Neural progenitor cell (in vitro differentiated cells): Measurements from ENCODE around the gene ORC2. TPM values are rescaled to one million over a fixed set of nuclear protein-coding genes. Genes with fewer than 3 reads are reported as not detected.
A peak's percentile ranks its signal among the peaks of the same experiment; 100 is the strongest.

Experiments used
- DNase-seq: peaks from one replicate; pipeline ENCODE4 v3.0.0-alpha.2; 2016; ENCODE audit warnings: low spot score
- H2AFZ ChIP-seq: fragments of 200-600 bp; sonication (generic); replicated peaks from 2 replicates; pipeline ENCODE4 v1.6.1; 2016; ENCODE audit warnings: antibody characterized with exemption
- H3F3A ChIP-seq: fragments of 200-600 bp; sonication (generic); 2 replicates; pipeline ENCODE4 v1.6.1; 2016; ENCODE audit warnings: antibody characterized with exemption, low read depth
- H3K27ac ChIP-seq: fragments of 200-600 bp; sonication (generic); 2 replicates; pipeline ENCODE4 v1.5.1; 2016; ENCODE audit warnings: mild to moderate bottlenecking
- H3K27me3 ChIP-seq: fragments of 200-600 bp; sonication (generic); 2 replicates; pipeline ENCODE4 v1.6.1; 2016; ENCODE audit warnings: mild to moderate bottlenecking, moderate library complexity
- H3K36me3 ChIP-seq: fragments of 200-600 bp; sonication (generic); 2 replicates; pipeline ENCODE4 v1.5.1; 2016
- H3K4me1 ChIP-seq: fragments of 200-600 bp; sonication (generic); 2 replicates; pipeline ENCODE4 v1.6.1; 2016; ENCODE audit warnings: mixed run types
- H3K4me2 ChIP-seq: fragments of 200-600 bp; sonication (generic); 2 replicates; pipeline ENCODE4 v1.6.1; 2016
- H3K4me3 ChIP-seq: fragments of 200-600 bp; sonication (generic); 2 replicates; pipeline ENCODE4 v1.5.1; 2016
- H3K79me2 ChIP-seq: fragments of 200-600 bp; sonication (generic); 2 replicates; pipeline ENCODE4 v1.6.1; 2016; ENCODE audit warnings: low read depth
- H3K9ac ChIP-seq: fragments of 200-600 bp; sonication (generic); 2 replicates; pipeline ENCODE4 v1.6.1; 2016
- H3K9me3 ChIP-seq: fragments of 200-600 bp; sonication (generic); 2 replicates; pipeline ENCODE4 v1.5.1; 2016; ENCODE audit warnings: low read depth
- H4K20me1 ChIP-seq: fragments of 200-600 bp; sonication (generic); 2 replicates; pipeline ENCODE4 v1.6.1; 2016; ENCODE audit warnings: low read depth
- H3K27ac Mint-ChIP-seq: 3 replicates; pipeline ENCODE4 v1.8.0; 2021; ENCODE audit warnings: mixed read lengths
- H3K27me3 Mint-ChIP-seq: 2 replicates; pipeline ENCODE4 v1.8.0; 2022; ENCODE audit warnings: low read depth, mild to moderate bottlenecking, inconsistent platforms, moderate library complexity, mixed read lengths; ENCODE audit not compliant: insufficient read depth
- H3K36me3 Mint-ChIP-seq: 3 replicates; pipeline ENCODE4 v1.8.0; 2021; ENCODE audit warnings: mixed read lengths
- H3K4me1 Mint-ChIP-seq: 3 replicates; pipeline ENCODE4 v1.8.0; 2021; ENCODE audit warnings: mixed read lengths
- H3K4me3 Mint-ChIP-seq: 3 replicates; pipeline ENCODE4 v1.8.0; 2021; ENCODE audit warnings: mild to moderate bottlenecking, moderate library complexity, mixed read lengths
- H3K9me3 Mint-ChIP-seq: 3 replicates; pipeline ENCODE4 v1.8.0; 2020; ENCODE audit warnings: mixed read lengths
- EZH2 ChIP-seq: fragments of 200-600 bp; sonication (generic); IDR thresholded peaks from 2 replicates; pipeline ENCODE4 v1.6.1; 2017; ENCODE audit warnings: antibody characterized with exemption, mild to moderate bottlenecking, moderate library complexity
- EZH2phosphoT487 ChIP-seq: fragments of 200-600 bp; sonication (generic); IDR thresholded peaks from 2 replicates; pipeline ENCODE4 v1.6.1; 2017; ENCODE audit warnings: antibody characterized with exemption
- total RNA-seq: library from RNA; depleted of rRNA; stranded (reverse); fragments of >200 nt; gene quantifications from 2 replicates; pipeline ENCODE4 v1.2.3, GENCODE V29; 2015; ENCODE audit warnings: low replicate concordance
- TF ChIP-seq, protein P1 (sequence below): fragments of 200-600 bp; sonication (generic); IDR thresholded peaks from 2 replicates; pipeline ENCODE4 v1.5.1; 2017; ENCODE audit warnings: antibody characterized with exemption, mild to moderate bottlenecking

Gene ORC2
- total RNA-seq, 1 donor from 2014 or later, result 75.4 TPM

DNA sequence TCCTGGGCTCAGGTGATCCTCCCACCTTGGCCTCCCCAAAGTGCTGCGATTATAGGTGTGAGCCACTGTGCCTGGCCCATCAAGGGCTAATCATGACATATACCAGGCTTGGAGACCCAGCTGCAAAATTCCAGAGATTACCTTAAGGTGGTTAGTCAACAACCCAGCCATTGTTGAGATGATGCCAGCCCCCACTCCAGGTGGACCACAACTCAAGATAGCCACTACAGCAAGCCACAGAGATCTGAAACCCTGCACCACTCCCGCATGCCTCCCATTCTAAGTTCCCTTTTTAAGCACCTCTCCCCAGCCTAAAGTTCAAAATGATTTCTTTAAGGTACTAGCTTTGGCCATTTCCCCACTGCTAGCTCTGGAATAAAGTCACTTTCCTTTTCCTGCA is 94.4 kb downstream of the ORC2 start:
- H3K4me3 Mint-ChIP-seq, result no peak overlapping the region
- Histone ChIP-seq H3K4me1 (no peaks in the 10 kb centered on the region), H3K79me2 (peaks cover 5% of the 10 kb centered on the region), H3K4me3 (no peak overlapping the region), H3K36me3 (peaks cover 7% of the 10 kb centered on the region), H3F3A (peaks cover 14% of the 10 kb centered on the region), H2AFZ (no peak overlapping the region), H3K27ac (no peak overlapping the region), H3K4me2 (no peak overlapping the region), H3K9ac (no peak overlapping the region), H4K20me1 (no peaks in the 10 kb centered on the region), H3K9me3 (no peaks in the 10 kb centered on the region), H3K27me3 (no peaks in the 10 kb centered on the region)
- H3K9me3 Mint-ChIP-seq, result peaks cover under 1% of the 10 kb centered on the region
- no peaks in the 10 kb centered on the region for H3K27me3 Mint-ChIP-seq
- H3K27ac Mint-ChIP-seq, result no peak overlapping the region
- H3K4me1 Mint-ChIP-seq, result no peaks in the 10 kb centered on the region
- peaks cover 5% of the 10 kb centered on the region for H3K36me3 Mint-ChIP-seq
- TF ChIP-seq EZH2phosphoT487, result no peak
- no peak for TF ChIP-seq EZH2
- TF ChIP-seq, protein P1, sequence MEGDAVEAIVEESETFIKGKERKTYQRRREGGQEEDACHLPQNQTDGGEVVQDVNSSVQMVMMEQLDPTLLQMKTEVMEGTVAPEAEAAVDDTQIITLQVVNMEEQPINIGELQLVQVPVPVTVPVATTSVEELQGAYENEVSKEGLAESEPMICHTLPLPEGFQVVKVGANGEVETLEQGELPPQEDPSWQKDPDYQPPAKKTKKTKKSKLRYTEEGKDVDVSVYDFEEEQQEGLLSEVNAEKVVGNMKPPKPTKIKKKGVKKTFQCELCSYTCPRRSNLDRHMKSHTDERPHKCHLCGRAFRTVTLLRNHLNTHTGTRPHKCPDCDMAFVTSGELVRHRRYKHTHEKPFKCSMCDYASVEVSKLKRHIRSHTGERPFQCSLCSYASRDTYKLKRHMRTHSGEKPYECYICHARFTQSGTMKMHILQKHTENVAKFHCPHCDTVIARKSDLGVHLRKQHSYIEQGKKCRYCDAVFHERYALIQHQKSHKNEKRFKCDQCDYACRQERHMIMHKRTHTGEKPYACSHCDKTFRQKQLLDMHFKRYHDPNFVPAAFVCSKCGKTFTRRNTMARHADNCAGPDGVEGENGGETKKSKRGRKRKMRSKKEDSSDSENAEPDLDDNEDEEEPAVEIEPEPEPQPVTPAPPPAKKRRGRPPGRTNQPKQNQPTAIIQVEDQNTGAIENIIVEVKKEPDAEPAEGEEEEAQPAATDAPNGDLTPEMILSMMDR, result no peak
- DNase-seq, result no peak

DNA sequence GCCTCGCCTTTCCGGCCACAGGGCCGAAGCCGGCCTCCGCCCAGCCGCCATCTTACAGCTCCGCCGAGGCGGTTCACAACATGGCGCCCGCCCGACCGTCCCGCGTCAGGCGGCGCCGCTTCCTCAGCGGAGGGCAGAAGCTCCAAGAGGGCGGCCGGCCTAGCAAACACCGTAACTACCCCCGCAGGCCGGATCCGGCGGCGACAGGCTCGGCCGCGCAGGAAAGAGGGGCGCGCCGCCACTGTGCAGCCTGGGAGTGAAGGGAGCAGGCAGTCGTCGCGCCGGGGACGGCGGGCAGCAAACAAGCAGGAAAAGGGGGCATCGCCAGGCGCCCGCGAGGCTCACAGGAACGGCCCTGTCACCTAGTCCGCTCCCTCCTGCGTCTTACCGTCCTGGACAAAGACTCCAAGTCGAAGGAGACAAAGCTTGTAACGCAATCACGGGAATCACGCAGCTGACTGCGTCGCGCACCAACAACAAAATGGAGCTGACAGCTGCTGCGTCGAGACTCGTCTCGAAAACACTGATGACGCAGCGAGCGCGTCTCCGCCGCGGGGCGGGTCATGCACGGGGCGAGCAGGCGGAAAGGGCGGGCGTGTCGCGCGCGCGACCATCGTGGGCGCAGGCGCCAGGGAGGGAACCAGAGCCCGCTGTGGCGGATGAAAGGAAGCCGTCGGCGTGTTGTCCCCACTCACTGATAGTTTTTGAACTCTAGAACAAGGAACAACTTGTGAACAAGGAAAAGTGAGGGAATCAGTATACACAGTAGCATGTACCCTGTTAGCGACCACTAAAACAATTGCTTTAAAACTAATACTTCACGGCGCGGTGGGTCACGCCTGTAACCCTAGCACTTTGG is 99.1 kb downstream of the ORC2 start, which contains the start of gene CLK1:
TSS of gene CLK1 (minus strand) at position 483 of the 859 bp plus-strand sequence. CDS start 2,796 bp downstream, outside the sequence.
- H3K4me1 ChIP-seq, result peaks cover 19% of the 10 kb centered on the region
- peaks cover 52% of the 10 kb centered on the region for H3K79me2 ChIP-seq
- peaks cover 40% of the 10 kb centered on the region for H4K20me1 ChIP-seq
- peak within 1 kb of the TSS; percentile 98 for H3K9ac ChIP-seq
- peaks cover 20% of the 10 kb centered on the region for H3K4me1 Mint-ChIP-seq
- peaks cover 3% of the 10 kb centered on the region for H3K9me3 Mint-ChIP-seq
- no peaks in the 10 kb centered on the region for H3K27me3 Mint-ChIP-seq
- no peak for TF ChIP-seq EZH2phosphoT487
- no peak for TF ChIP-seq EZH2
- TF ChIP-seq, protein P1, result no peak
- H3K27ac ChIP-seq, result peak within 1 kb of the TSS; percentile 97
- peak within 1 kb of the TSS; percentile 99 for H3K27ac Mint-ChIP-seq
- peak within 1 kb of the TSS; percentile 90 for H3K4me2 ChIP-seq
- H3F3A ChIP-seq, result peaks cover 28% of the 10 kb centered on the region
- peaks cover 22% of the 10 kb centered on the region for H3K36me3 ChIP-seq
- peak within 1 kb of the TSS; percentile 95 for H3K4me3 ChIP-seq
- H3K36me3 Mint-ChIP-seq, result peaks cover 21% of the 10 kb centered on the region
- no peaks in the 10 kb centered on the region for H3K9me3 ChIP-seq
- H3K4me3 Mint-ChIP-seq, result peak within 1 kb of the TSS; percentile 99
- H2AFZ ChIP-seq, result peak within 1 kb of the TSS; percentile 85
- DNase-seq, result peak; percentile 92
- H3K27me3 ChIP-seq, result no peaks in the 10 kb centered on the region

DNA sequence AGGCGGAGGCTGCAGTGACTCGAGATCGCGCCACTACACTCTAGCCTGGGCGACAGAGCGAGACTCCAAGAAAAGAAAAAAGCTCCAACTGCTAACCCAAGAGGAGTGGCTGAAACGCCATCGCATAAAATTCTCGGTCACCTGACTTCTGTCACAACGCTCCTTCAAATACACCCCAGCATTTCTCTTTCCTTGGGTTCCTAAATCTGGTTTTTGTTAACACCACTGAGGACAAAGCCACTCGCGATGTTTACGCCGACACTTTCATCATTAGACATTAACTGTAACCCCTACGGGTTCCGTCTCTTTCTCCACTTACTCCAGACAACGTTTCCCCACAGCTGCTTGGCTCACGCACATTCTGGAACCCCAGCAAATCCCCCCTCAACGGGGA is 99.7 kb downstream of the ORC2 start:
- no peaks in the 10 kb centered on the region for H3K27me3 Mint-ChIP-seq
- Histone ChIP-seq H3K9ac (peak overlapping the region; percentile 98), H4K20me1 (peaks cover 44% of the 10 kb centered on the region), H3K27ac (peak overlapping the region; percentile 97), H3K4me2 (peak overlapping the region; percentile 90), H3K27me3 (no peaks in the 10 kb centered on the region), H3K36me3 (peaks cover 28% of the 10 kb centered on the region), H2AFZ (peak overlapping the region; percentile 85), H3K4me1 (peaks cover 19% of the 10 kb centered on the region), H3F3A (peaks cover 32% of the 10 kb centered on the region), H3K79me2 (peaks cover 58% of the 10 kb centered on the region), H3K4me3 (peak overlapping the region; percentile 95), H3K9me3 (no peaks in the 10 kb centered on the region)
- TF ChIP-seq, protein P1, result no peak
- TF ChIP-seq EZH2 (no peak), EZH2phosphoT487 (no peak)
- H3K36me3 Mint-ChIP-seq, result peaks cover 24% of the 10 kb centered on the region
- H3K27ac Mint-ChIP-seq, result peak overlapping the region; percentile 99
- H3K4me1 Mint-ChIP-seq, result peaks cover 20% of the 10 kb centered on the region
- peak; percentile 25 for DNase-seq
- peak overlapping the region; percentile 99 for H3K4me3 Mint-ChIP-seq
- peaks cover 3% of the 10 kb centered on the region for H3K9me3 Mint-ChIP-seq
